T-helper 2 cell treated with Interferon-gamma antibody and Interleukin-4, amounts not matched to agents 5 μg/mL and 100 μg/mL, for 36 hours (primary cell): ENCODE data around the gene SH3GL1.

Experiments used
- DNase-seq: peaks from one replicate; pipeline ENCODE4 v3.0.0; 2021; ENCODE audit warnings: low spot score
- H3K27ac Mint-ChIP-seq: one replicate; pipeline ENCODE4 v1.8.0; 2021; ENCODE audit warnings: mild to moderate bottlenecking, mixed read lengths
- H3K27me3 Mint-ChIP-seq: one replicate; pipeline ENCODE4 v1.8.0; 2021; ENCODE audit warnings: low read depth, mixed read lengths
- H3K36me3 Mint-ChIP-seq: one replicate; pipeline ENCODE4 v1.8.0; 2021; ENCODE audit warnings: low read depth, mixed read lengths
- H3K4me1 Mint-ChIP-seq: one replicate; pipeline ENCODE4 v1.8.0; 2021; ENCODE audit warnings: low read depth, mixed read lengths
- H3K4me3 Mint-ChIP-seq: one replicate; pipeline ENCODE4 v1.8.0; 2022; ENCODE audit warnings: mild to moderate bottlenecking, moderate library complexity, mixed read lengths
- H3K9me3 Mint-ChIP-seq: one replicate; pipeline ENCODE4 v1.8.0; 2021; ENCODE audit warnings: mixed read lengths

SH3GL1 gene

DNA sequence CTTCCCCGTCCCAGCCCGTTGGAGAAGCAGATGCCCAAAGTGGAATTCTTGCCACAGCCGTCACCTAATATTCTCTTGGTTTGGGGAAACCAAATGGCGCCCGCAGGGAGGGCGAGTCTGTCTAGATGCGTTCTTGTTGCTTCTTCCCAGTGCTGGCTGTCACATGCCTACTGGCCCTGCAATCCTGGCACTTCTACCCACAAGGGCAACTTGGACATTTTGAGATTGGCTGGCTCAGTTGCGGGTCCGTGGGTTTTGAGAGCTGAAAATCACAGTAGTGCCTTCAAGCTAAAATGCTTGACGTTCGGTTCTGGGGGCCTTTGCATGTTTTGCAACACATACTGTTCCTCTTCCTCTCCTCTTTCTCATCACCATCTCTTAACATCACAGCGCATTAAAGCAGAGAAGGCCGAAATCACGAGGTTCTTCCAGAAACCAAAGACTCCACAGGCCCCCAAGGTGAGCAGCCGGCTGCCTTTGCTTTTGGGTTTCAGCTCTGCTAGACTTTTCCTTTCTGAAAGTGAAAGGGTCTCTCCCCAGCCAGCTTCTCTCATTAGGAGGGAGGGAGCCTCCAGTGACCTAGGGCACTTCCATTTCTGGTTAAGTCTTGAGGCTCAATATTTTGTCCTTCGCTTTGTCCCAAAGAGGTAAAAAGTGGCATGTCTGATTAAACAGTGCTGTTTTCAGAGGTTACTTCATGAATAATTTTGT is 23.2 kb upstream of the SH3GL1 start:
- no peak for DNase-seq
- H3K27me3 Mint-ChIP-seq: no peaks in the 10 kb centered on the region
- H3K36me3 Mint-ChIP-seq: peaks cover 36% of the 10 kb centered on the region
- peaks cover 6% of the 10 kb centered on the region for H3K4me1 Mint-ChIP-seq
- H3K27ac Mint-ChIP-seq: no peak overlapping the region
- H3K9me3 Mint-ChIP-seq: no peaks in the 10 kb centered on the region
- no peak overlapping the region for H3K4me3 Mint-ChIP-seq

- peaks cover 23% of the 10 kb centered on the region for H3K36me3 Mint-ChIP-seq
- peaks cover 2% of the 10 kb centered on the region for H3K4me1 Mint-ChIP-seq
- DNase-seq: no peak
- H3K4me3 Mint-ChIP-seq: no peak overlapping the region
- H3K9me3 Mint-ChIP-seq: no peaks in the 10 kb centered on the region
- H3K27me3 Mint-ChIP-seq: no peaks in the 10 kb centered on the region
- H3K27ac Mint-ChIP-seq: no peak overlapping the region
These were observed 15.9 kb upstream of the SH3GL1 start for GRCh38 chr19:4416268-4416667.

DNA sequence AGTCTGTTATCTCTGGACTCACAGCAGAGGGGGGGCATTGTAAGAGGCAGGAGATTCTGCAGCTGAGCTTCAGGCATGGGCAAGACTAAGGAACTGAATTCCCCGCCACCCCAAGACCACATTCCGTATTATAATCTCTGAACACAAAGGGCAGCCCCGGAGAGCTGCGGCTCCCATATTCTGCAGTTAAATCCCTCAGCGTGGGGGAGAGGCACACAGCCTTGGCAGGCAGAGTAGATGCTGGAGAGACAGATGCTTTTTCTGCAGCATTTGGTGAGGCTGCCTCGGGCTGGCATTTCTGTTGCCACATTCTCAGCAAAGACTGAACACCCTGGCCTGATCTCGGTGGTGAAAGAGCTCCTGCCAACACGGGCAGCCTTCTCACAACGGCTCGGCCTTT is 15.0 kb upstream of the SH3GL1 start:
- no peaks in the 10 kb centered on the region for H3K9me3 Mint-ChIP-seq
- H3K4me1 Mint-ChIP-seq: peaks cover 2% of the 10 kb centered on the region
- H3K27me3 Mint-ChIP-seq: no peaks in the 10 kb centered on the region
- peaks cover 23% of the 10 kb centered on the region for H3K36me3 Mint-ChIP-seq
- H3K4me3 Mint-ChIP-seq: no peak overlapping the region
- DNase-seq: no peak
- H3K27ac Mint-ChIP-seq: no peak overlapping the region

DNA sequence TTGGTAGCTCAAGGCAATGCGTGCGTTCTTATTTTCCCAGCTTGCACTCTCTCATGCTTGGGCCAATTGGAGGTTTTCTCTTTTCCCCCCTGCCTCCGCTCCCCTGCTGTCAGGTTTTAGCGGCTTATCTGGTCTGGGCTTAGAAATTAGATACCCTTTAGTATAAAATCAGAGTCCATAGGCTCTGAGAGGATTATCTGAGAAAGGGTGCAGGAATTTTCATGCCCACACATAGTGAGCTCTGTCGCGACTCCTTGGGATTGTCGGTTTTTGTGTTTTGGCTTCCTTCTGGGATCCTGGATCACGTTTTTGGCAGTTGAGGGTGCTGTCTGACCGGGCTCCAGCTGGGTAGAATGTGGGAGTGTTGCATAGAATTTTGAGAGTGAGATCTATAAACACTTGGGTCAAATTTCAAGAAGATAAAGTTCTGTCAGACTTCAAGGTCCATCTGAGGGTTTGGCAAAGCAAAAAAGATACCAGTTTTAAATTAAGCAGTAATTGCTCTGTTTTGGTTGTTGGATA is 14.5 kb upstream of the SH3GL1 start:
- no peak for DNase-seq
- peaks cover 2% of the 10 kb centered on the region for H3K4me1 Mint-ChIP-seq

GRCh38 chr19:4414144-4414799 is 13.9 kb upstream of the SH3GL1 start:
- Mint-ChIP-seq H3K27ac (no peak overlapping the region), H3K27me3 (no peaks in the 10 kb centered on the region), H3K9me3 (no peaks in the 10 kb centered on the region), H3K4me1 (peaks cover 2% of the 10 kb centered on the region), H3K4me3 (no peak overlapping the region), H3K36me3 (peaks cover 24% of the 10 kb centered on the region)
- DNase-seq: no peak

More for the DNA sequence above, 14.5 kb upstream of the SH3GL1 start:
- H3K4me3 Mint-ChIP-seq: no peak overlapping the region
- peaks cover 22% of the 10 kb centered on the region for H3K36me3 Mint-ChIP-seq
- H3K27ac Mint-ChIP-seq: no peak overlapping the region
- no peaks in the 10 kb centered on the region for H3K9me3 Mint-ChIP-seq
- no peaks in the 10 kb centered on the region for H3K27me3 Mint-ChIP-seq

GRCh38 chr19:4413588-4413987 is 13.2 kb upstream of the SH3GL1 start:
- H3K4me1 Mint-ChIP-seq: peaks cover 2% of the 10 kb centered on the region

GRCh38 chr19:4409123-4409933 is 9.0 kb upstream of the SH3GL1 start:
- no peaks in the 10 kb centered on the region for H3K27me3 Mint-ChIP-seq
- DNase-seq: no peak
- H3K4me3 Mint-ChIP-seq: no peak overlapping the region
- peaks cover 15% of the 10 kb centered on the region for H3K4me1 Mint-ChIP-seq
- H3K9me3 Mint-ChIP-seq: no peaks in the 10 kb centered on the region
- H3K27ac Mint-ChIP-seq: no peak overlapping the region
- peaks cover 40% of the 10 kb centered on the region for H3K36me3 Mint-ChIP-seq

More at GRCh38 chr19:4413588-4413987, 13.2 kb upstream of the SH3GL1 start:
- peaks cover 28% of the 10 kb centered on the region for H3K36me3 Mint-ChIP-seq
- DNase-seq: no peak
- H3K9me3 Mint-ChIP-seq: no peaks in the 10 kb centered on the region
- no peak overlapping the region for H3K27ac Mint-ChIP-seq
- H3K4me3 Mint-ChIP-seq: no peak overlapping the region
- no peaks in the 10 kb centered on the region for H3K27me3 Mint-ChIP-seq

DNA sequence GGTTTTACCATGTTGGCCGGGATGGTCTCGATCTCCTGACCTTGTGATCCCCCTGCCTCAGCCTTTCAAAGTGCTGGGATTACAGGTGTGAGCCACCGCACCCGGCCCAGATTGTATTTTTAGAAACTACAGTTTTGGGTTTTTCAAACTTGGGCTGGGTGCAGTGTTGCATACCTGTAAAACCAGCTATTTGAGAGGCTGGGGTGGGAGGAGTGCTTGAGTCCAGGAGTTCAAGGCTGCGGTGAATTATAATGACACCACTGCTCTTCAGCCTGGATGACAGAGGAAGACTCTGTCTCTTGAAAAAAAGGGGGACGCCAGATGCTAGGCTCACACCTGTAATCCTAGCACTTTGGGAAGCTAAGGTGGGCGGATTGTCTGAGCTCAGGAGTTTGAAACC is 6.3 kb upstream of the SH3GL1 start:
- Mint-ChIP-seq H3K27me3 (no peaks in the 10 kb centered on the region), H3K36me3 (peaks cover 34% of the 10 kb centered on the region), H3K4me1 (peaks cover 31% of the 10 kb centered on the region), H3K27ac (no peak overlapping the region), H3K9me3 (no peaks in the 10 kb centered on the region), H3K4me3 (no peak overlapping the region)
- no peak for DNase-seq

DNA sequence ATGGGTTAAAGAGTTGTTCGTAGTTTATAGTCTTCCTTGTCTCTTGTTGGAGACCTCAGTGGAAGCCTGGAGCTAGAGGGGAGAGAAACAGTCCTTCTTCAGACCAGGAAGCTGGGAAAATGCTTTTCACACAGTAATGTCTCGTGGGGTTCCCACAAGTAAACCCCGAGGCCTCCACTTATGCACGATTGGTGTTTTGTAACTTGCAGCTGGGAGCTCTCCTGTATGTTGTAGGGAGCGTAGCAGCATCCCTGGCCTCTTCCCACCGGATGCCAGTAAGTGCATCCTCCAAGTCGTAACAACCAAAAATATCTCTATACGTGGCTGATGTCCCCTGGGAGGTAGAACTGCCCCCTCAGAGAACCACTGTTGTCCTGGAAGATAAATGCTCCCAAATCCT is 5.6 kb upstream of the SH3GL1 start:
- no peak overlapping the region for H3K4me3 Mint-ChIP-seq
- no peaks in the 10 kb centered on the region for H3K9me3 Mint-ChIP-seq
- H3K4me1 Mint-ChIP-seq: peaks cover 37% of the 10 kb centered on the region
- H3K27me3 Mint-ChIP-seq: no peaks in the 10 kb centered on the region
- no peak for DNase-seq
- H3K27ac Mint-ChIP-seq: no peak overlapping the region
- peaks cover 34% of the 10 kb centered on the region for H3K36me3 Mint-ChIP-seq

- peaks cover 31% of the 10 kb centered on the region for H3K36me3 Mint-ChIP-seq
- no peaks in the 10 kb centered on the region for H3K9me3 Mint-ChIP-seq
- H3K27ac Mint-ChIP-seq: peak overlapping the region; percentile 93
- H3K4me1 Mint-ChIP-seq: peaks cover 46% of the 10 kb centered on the region
- peak overlapping the region; percentile 96 for H3K4me3 Mint-ChIP-seq
- no peaks in the 10 kb centered on the region for H3K27me3 Mint-ChIP-seq
- DNase-seq: no peak
These were observed 2.8 kb upstream of the SH3GL1 start for GRCh38 chr19:4403005-4403761.

- peak; percentile 99 for DNase-seq
- H3K27me3 Mint-ChIP-seq: no peaks in the 10 kb centered on the region
- H3K36me3 Mint-ChIP-seq: peaks cover 31% of the 10 kb centered on the region
- peak within 1 kb of the TSS; percentile 96 for H3K4me3 Mint-ChIP-seq
- peak within 1 kb of the TSS; percentile 93 for H3K27ac Mint-ChIP-seq
- H3K9me3 Mint-ChIP-seq: no peaks in the 10 kb centered on the region
- peaks cover 49% of the 10 kb centered on the region for H3K4me1 Mint-ChIP-seq
These were observed 2.0 kb upstream of the SH3GL1 start, which contains the start of gene CHAF1A for GRCh38 chr19:4402171-4403004. CHAF1A (plus strand) TSS chr19:4402640; CDS start chr19:4402763, 123 bp downstream.

GRCh38 chr19:4401769-4402170 is 1.4 kb upstream of the SH3GL1 start:
- Mint-ChIP-seq H3K27me3 (no peaks in the 10 kb centered on the region), H3K4me3 (peak overlapping the region; percentile 77), H3K27ac (peak overlapping the region; percentile 92), H3K36me3 (peaks cover 35% of the 10 kb centered on the region), H3K9me3 (no peaks in the 10 kb centered on the region), H3K4me1 (peaks cover 56% of the 10 kb centered on the region)
- no peak for DNase-seq

GRCh38 chr19:4399812-4400134 is 574 bp downstream of the SH3GL1 start:
- DNase-seq: no peak
- Mint-ChIP-seq H3K27ac (peak overlapping the region; percentile 97), H3K9me3 (no peaks in the 10 kb centered on the region), H3K27me3 (no peaks in the 10 kb centered on the region), H3K4me1 (peaks cover 50% of the 10 kb centered on the region), H3K4me3 (peak overlapping the region; percentile 96), H3K36me3 (peaks cover 37% of the 10 kb centered on the region)
